ENCODE measurements around the gene BRINP3. TPM values are rescaled to one million over a fixed set of nuclear protein-coding genes. Genes with fewer than 3 reads are reported as not detected.

The BRINP3 gene
- total RNA-seq, 1 donor = not detected

DNA sequence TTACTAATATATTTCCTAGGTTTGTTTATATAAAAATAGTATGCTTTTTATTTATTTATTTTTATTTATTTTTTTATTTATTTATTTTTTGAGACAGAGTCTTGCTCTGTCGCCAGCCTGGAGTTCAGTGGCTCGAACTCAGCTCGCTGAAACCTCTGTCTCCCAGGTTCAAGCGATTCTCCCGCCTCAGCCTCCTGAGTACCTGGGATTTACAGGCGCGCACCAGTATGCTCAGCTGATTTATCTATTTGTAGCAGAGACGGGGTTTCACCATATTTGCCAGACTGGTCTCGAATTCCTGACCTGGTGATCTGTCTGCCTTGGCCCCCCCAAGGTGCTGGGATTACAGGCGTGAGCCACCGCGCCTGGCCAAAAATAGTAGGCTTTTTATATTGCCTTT, 33.2 kb downstream of the BRINP3 start:
- H3K79me2 ChIP-seq (ENCODE audit: insufficient read depth, low read length) = no peaks in the 10 kb centered on the region
- H3K4me3 ChIP-seq (ENCODE audit: insufficient read depth, low read length) = no peak overlapping the region
- no peak for DNase-seq (ENCODE audit: insufficient read length, low spot score, missing footprints)
- no peaks in the 10 kb centered on the region for H3K27me3 ChIP-seq (ENCODE audit: insufficient read depth, low read length)
- no peaks in the 10 kb centered on the region for H3K36me3 ChIP-seq (ENCODE audit: insufficient read depth, low read length)
- TF ChIP-seq, protein P1, sequence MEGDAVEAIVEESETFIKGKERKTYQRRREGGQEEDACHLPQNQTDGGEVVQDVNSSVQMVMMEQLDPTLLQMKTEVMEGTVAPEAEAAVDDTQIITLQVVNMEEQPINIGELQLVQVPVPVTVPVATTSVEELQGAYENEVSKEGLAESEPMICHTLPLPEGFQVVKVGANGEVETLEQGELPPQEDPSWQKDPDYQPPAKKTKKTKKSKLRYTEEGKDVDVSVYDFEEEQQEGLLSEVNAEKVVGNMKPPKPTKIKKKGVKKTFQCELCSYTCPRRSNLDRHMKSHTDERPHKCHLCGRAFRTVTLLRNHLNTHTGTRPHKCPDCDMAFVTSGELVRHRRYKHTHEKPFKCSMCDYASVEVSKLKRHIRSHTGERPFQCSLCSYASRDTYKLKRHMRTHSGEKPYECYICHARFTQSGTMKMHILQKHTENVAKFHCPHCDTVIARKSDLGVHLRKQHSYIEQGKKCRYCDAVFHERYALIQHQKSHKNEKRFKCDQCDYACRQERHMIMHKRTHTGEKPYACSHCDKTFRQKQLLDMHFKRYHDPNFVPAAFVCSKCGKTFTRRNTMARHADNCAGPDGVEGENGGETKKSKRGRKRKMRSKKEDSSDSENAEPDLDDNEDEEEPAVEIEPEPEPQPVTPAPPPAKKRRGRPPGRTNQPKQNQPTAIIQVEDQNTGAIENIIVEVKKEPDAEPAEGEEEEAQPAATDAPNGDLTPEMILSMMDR (IDR thresholded peaks at IDR 0.05; ENCODE audit: extremely low read depth, low read depth, low read length) = no peak
- no peaks in the 10 kb centered on the region for H4K20me1 ChIP-seq (ENCODE audit: insufficient read depth, low read length)
- H3K27ac ChIP-seq (ENCODE audit: low read depth, low read length) = no peak overlapping the region
- no peak overlapping the region for H3K4me2 ChIP-seq (ENCODE audit: insufficient read depth, low read length)
- H3K9me3 ChIP-seq (ENCODE audit: low read depth, low read length) = no peaks in the 10 kb centered on the region
- H3K4me1 ChIP-seq (ENCODE audit: insufficient read depth, low read length) = no peaks in the 10 kb centered on the region
- H2AFZ ChIP-seq (ENCODE audit: low read length) = no peak overlapping the region

DNA sequence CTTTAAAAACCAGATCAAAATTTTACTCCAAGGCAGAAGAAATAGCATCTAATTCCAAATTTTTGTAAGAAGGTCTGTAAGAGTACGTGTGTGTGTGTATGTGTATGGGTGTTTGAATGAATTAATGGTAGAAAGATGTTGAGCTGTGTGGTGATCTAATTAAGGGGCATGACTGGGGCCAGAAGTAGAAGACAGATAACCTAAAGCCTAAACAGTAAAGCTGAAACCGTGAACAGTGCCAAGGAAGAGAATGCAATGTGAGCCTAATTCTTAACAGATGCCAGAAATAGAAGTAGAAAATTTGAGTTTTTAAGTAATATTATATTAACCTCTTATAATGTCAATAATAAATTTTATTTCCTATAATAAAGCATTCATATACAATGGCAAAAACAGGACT, 38.2 kb downstream of the BRINP3 start:
- no peaks in the 10 kb centered on the region for H3K9me3 ChIP-seq (ENCODE audit: low read depth, low read length)
- no peaks in the 10 kb centered on the region for H3K4me1 ChIP-seq (ENCODE audit: insufficient read depth, low read length)
- no peaks in the 10 kb centered on the region for H3K36me3 ChIP-seq (ENCODE audit: insufficient read depth, low read length)
- H2AFZ ChIP-seq (ENCODE audit: low read length) = no peak overlapping the region
- H3K27ac ChIP-seq (ENCODE audit: low read depth, low read length) = no peak overlapping the region
- H3K4me2 ChIP-seq (ENCODE audit: insufficient read depth, low read length) = no peak overlapping the region
- no peak overlapping the region for H3K4me3 ChIP-seq (ENCODE audit: insufficient read depth, low read length)
- TF ChIP-seq, protein P1 (IDR thresholded peaks at IDR 0.05; ENCODE audit: extremely low read depth, low read depth, low read length) = no peak
- no peaks in the 10 kb centered on the region for H4K20me1 ChIP-seq (ENCODE audit: insufficient read depth, low read length)
- no peak for DNase-seq (ENCODE audit: insufficient read length, low spot score, missing footprints)
- no peaks in the 10 kb centered on the region for H3K27me3 ChIP-seq (ENCODE audit: insufficient read depth, low read length)
- H3K79me2 ChIP-seq (ENCODE audit: insufficient read depth, low read length) = no peaks in the 10 kb centered on the region

DNA sequence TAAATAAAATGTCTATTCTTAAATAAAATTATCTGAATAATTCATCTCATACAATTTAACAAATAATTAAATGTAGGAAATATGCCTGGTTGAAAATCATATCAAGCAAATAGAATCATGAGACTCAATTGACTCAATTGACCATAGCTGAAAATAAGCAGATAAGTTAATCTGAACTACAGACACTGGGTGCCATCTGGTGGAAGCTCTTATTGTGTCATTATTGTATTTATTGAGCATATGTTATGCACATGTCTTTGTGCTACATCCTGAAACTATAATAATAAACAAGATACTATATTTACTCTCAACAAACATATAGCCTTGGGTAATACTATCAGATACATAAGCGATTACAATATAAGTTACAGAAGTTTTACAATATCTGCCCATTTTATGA, 41.0 kb downstream of the BRINP3 start:
- Histone ChIP-seq H3K9me3 (ENCODE audit: low read depth, low read length) (no peaks in the 10 kb centered on the region), H3K36me3 (ENCODE audit: insufficient read depth, low read length) (no peaks in the 10 kb centered on the region), H3K4me3 (ENCODE audit: insufficient read depth, low read length) (no peak overlapping the region), H3K4me1 (ENCODE audit: insufficient read depth, low read length) (no peaks in the 10 kb centered on the region), H3K4me2 (ENCODE audit: insufficient read depth, low read length) (no peak overlapping the region), H4K20me1 (ENCODE audit: insufficient read depth, low read length) (no peaks in the 10 kb centered on the region), H2AFZ (ENCODE audit: low read length) (no peak overlapping the region), H3K27ac (ENCODE audit: low read depth, low read length) (no peak overlapping the region), H3K79me2 (ENCODE audit: insufficient read depth, low read length) (no peaks in the 10 kb centered on the region), H3K27me3 (ENCODE audit: insufficient read depth, low read length) (no peaks in the 10 kb centered on the region)
- no peak for DNase-seq (ENCODE audit: insufficient read length, low spot score, missing footprints)
- TF ChIP-seq, protein P1 (IDR thresholded peaks at IDR 0.05; ENCODE audit: extremely low read depth, low read depth, low read length) = no peak

DNA sequence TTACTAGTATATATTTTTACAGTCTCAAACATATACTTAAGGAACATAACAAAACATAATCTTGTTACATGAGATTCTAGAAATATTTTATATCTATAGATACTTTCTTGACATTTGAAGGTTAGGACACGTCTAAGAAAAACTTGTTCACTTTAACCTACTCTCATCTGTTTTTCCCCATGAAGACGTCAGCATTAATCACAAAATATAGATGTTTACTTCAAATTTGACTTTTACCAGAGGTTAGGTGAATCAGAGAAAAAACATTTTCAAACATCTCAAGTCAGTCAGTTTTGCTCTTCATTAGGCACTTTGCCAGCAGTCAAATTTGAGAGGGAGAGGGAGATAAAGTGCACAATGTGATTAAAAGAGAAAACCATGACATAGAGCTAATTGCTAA, 47.7 kb downstream of the BRINP3 start:
- H3K9me3 ChIP-seq (ENCODE audit: low read depth, low read length) = no peaks in the 10 kb centered on the region
- H3K27me3 ChIP-seq (ENCODE audit: insufficient read depth, low read length) = no peaks in the 10 kb centered on the region
- no peak overlapping the region for H3K4me3 ChIP-seq (ENCODE audit: insufficient read depth, low read length)
- H3K4me2 ChIP-seq (ENCODE audit: insufficient read depth, low read length) = no peak overlapping the region
- H3K27ac ChIP-seq (ENCODE audit: low read depth, low read length) = no peak overlapping the region
- H4K20me1 ChIP-seq (ENCODE audit: insufficient read depth, low read length) = no peaks in the 10 kb centered on the region
- DNase-seq (ENCODE audit: insufficient read length, low spot score, missing footprints) = no peak
- H3K79me2 ChIP-seq (ENCODE audit: insufficient read depth, low read length) = no peaks in the 10 kb centered on the region
- no peak overlapping the region for H2AFZ ChIP-seq (ENCODE audit: low read length)
- H3K4me1 ChIP-seq (ENCODE audit: insufficient read depth, low read length) = no peaks in the 10 kb centered on the region
- TF ChIP-seq, protein P1 (IDR thresholded peaks at IDR 0.05; ENCODE audit: extremely low read depth, low read depth, low read length) = no peak
- no peaks in the 10 kb centered on the region for H3K36me3 ChIP-seq (ENCODE audit: insufficient read depth, low read length)
